ENCODE results near the gene PRR23E. TPM values are rescaled to one million over a fixed set of nuclear protein-coding genes. Genes with fewer than 3 reads are reported as not detected.
A peak's percentile ranks its signal among the peaks of the same experiment; 100 is the strongest.

PRR23E gene
- total and polyA plus RNA-seq, 7 donors, result not detected

DNA sequence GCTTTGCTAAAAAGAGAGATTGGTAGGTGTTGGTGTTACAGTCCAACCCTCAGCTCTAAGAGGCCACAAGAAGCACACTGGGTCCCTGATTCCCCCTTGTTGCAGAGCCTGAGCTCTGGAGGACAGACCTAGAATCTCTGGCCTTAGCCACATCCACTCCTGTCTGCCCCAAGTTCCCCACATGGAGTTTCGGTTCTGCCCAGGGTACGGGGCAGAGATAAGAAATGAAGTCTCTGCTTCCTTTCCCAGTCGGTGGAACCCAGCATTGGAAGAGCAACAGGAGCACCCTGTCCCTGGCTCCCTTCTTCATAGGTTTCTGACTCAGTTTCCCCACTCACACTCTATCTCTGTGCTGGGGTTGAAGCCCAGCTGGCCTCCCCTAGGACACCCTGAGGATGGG lies 13.2 kb downstream of the PRR23E start:
- no peak overlapping the region for H3K4me3 ChIP-seq
- no peaks in the 10 kb centered on the region for H3K36me3 ChIP-seq
- DNase-seq, result peak; percentile 27
- H3K9me3 ChIP-seq, result peaks cover 0 to 3% (median 0%) of the 10 kb centered on the region in 4 donors
- intact Hi-C loops (cut with DNase I), result no loop called here
- no peak overlapping the region for H3K27ac ChIP-seq
- TF ChIP-seq, protein P1, sequence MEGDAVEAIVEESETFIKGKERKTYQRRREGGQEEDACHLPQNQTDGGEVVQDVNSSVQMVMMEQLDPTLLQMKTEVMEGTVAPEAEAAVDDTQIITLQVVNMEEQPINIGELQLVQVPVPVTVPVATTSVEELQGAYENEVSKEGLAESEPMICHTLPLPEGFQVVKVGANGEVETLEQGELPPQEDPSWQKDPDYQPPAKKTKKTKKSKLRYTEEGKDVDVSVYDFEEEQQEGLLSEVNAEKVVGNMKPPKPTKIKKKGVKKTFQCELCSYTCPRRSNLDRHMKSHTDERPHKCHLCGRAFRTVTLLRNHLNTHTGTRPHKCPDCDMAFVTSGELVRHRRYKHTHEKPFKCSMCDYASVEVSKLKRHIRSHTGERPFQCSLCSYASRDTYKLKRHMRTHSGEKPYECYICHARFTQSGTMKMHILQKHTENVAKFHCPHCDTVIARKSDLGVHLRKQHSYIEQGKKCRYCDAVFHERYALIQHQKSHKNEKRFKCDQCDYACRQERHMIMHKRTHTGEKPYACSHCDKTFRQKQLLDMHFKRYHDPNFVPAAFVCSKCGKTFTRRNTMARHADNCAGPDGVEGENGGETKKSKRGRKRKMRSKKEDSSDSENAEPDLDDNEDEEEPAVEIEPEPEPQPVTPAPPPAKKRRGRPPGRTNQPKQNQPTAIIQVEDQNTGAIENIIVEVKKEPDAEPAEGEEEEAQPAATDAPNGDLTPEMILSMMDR (IDR thresholded peaks at IDR 0.05), result no peak
- TF ChIP-seq EP300 (IDR thresholded peaks at IDR 0.05) (no peak), POLR2AphosphoS5 (IDR thresholded peaks at IDR 0.05) (no peak), POLR2A (IDR thresholded peaks at IDR 0.05) (no peak)
- 86 to 89% methylated on average over 3 of the region's 3 CpGs for WGBS, 2 donors
- no peaks in the 10 kb centered on the region for H3K4me1 ChIP-seq
- H3K27me3 ChIP-seq, result peaks cover 0 to 9% (median 2%) of the 10 kb centered on the region in 3 donors

DNA sequence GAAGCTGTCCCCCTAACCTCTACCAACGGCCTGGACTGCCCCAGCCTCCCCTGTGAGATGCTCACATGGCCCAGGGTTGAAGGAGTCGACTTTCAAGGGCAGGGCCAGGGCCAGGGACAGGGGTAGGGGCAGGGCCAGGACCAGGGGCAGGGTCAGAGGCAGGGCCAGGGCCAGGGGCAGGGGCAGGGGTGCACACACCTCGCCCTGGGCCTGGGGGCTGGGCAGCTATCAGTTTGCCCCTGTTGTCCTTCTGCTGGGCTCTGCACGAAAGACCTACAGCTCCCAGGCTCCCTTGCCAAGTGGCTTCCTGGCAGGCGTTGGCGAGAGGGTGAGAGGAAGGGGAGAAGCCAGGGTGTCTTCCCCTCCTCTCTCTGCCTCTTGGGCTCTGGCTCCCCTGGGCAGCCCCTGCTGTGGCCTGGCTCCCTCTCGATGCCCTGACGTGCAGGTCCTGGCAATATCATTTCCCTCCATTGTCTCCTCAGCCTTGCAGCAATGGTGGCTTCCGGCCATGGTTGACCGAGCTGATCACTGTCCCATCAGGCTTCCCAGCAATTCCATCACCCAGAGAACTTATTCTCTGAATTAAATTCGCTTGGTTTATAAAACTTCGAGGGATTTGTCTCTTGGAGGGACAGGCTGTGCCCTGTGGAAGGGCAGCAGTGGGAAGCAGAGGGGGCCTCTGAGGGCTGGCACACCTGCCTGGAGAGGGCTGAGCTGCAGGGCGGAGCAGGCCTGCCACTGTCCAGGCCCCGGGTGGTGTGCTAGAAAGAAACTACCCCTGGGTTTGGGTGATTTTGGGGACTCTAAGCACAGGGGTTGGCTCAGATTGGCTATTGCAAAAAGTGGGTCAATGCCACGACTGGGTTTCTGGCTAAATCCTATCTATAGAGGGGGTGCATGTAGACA lies 13.9 kb downstream of the PRR23E start:
- WGBS, 2 donors, result 71 to 73% methylated on average over 15 of the region's 15 CpGs
- Histone ChIP-seq H3K27me3 (peaks cover 0 to 14% (median 8%) of the 10 kb centered on the region in 3 donors), H3K27ac (no peak overlapping the region), H3K4me3 (no peak overlapping the region), H3K4me1 (no peaks in the 10 kb centered on the region), H3K36me3 (no peaks in the 10 kb centered on the region), H3K9me3 (peaks cover 0 to 3% (median 0%) of the 10 kb centered on the region in 4 donors)
- intact Hi-C loops (cut with DNase I), result no loop called here
- TF ChIP-seq POLR2AphosphoS5 (IDR thresholded peaks at IDR 0.05) (no peak), POLR2A (IDR thresholded peaks at IDR 0.05) (no peak), EP300 (IDR thresholded peaks at IDR 0.05) (no peak)
- TF ChIP-seq, protein P1 (IDR thresholded peaks at IDR 0.05), result no peak
- peak; percentile 49 for DNase-seq

DNA sequence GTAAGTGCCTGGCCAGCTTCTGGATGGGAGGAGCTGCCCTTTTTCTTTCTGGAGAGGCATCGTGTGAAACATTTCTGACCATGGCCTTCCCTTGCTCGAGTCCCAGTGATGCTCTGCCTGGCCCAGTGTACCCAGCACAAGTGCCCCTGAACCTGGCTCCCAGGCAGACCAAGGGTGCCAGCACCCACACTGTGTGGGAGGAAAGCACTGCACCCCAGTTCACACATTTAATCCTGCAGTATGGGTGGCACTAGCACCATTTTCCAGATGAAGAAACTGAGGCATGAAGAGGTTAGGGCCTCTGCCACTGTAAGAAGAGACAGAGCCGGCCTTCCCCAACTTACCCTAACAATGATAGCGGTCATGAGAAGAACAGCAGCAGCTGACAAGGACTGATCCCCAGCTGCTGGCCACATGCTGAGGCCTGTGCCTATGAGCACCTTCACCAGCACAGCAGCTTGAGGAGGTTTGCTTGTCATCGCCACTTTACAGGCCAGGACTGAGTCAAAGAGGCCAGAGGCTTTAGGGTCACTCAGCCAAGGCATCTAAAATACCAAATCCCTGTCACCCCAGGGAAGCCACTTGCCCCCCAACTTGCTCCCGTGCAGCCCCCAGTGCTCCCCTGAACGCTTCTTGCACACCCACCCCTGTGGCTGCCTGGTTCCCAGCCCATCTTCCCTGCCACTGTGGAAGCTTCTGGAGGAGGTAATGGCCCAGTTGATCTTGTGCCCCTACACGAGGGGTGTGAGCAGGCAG lies 15.0 kb downstream of the PRR23E start:
- Histone ChIP-seq H3K27ac (no peak overlapping the region), H3K9me3 (no peaks in the 10 kb centered on the region), H3K36me3 (no peaks in the 10 kb centered on the region), H3K27me3 (peaks cover 0 to 20% (median 8%) of the 10 kb centered on the region in 3 donors), H3K4me1 (no peaks in the 10 kb centered on the region), H3K4me3 (no peak overlapping the region)
- no peak for TF ChIP-seq EP300 (IDR thresholded peaks at IDR 0.05)
- TF ChIP-seq POLR2A (IDR thresholded peaks at IDR 0.05), result no peak
- TF ChIP-seq, protein P1 (IDR thresholded peaks at IDR 0.05), result no peak
- TF ChIP-seq POLR2AphosphoS5 (IDR thresholded peaks at IDR 0.05), result no peak
- intact Hi-C loops (cut with DNase I), result no loop called here
- WGBS, 2 donors, result 86 to 87% methylated on average over 8 of the region's 8 CpGs
- no peak for DNase-seq

DNA sequence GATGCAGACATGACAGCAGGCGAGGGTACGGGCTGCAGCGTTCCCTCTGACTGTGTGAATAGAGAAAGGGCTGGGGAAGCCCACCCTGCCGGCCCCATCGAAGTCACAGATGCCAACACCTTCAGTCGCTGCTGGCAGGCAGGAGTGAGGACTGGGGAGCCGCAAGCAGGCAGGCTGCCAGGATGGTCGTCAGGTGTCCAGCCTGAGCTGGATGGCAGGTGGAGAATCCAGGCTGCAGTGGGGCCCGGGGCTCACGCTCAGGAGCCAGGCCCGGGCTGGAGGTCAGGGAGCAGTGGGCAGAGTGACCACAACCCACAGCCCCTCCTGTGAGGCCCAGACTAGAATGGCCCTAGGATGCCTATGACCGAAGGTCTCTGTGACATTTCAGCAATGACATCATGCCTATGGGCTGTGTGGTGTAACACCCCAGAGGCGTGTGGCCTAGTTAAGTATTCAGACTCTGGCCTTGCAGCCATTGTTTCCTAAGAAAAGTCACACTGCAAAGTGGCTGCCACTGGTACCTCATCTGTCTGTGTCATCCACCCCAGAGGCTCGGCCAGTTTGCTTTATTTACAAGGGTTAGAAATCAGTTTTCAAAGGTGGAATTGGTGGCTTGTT lies 15.7 kb downstream of the PRR23E start:
- Histone ChIP-seq H3K4me1 (no peaks in the 10 kb centered on the region), H3K36me3 (no peaks in the 10 kb centered on the region), H3K27ac (no peak overlapping the region), H3K9me3 (no peaks in the 10 kb centered on the region), H3K4me3 (no peak overlapping the region), H3K27me3 (peaks cover 0 to 27% (median 8%) of the 10 kb centered on the region in 3 donors)
- TF ChIP-seq POLR2A (IDR thresholded peaks at IDR 0.05) (no peak), POLR2AphosphoS5 (IDR thresholded peaks at IDR 0.05) (no peak), EP300 (IDR thresholded peaks at IDR 0.05) (no peak)
- TF ChIP-seq, protein P1 (IDR thresholded peaks at IDR 0.05), result no peak
- WGBS, 2 donors, result 81 to 86% methylated on average over 14 of the region's 14 CpGs
- peak; percentile 46 for DNase-seq
- intact Hi-C loops (cut with DNase I), result no loop called here
